ENCODE measurements around the gene PRPF40B.
A peak's percentile ranks its signal among the peaks of the same experiment; 100 is the strongest.
"Not testable (repeated sequence)": the region's sequence is repeated elsewhere in the genome, so short reads cannot be mapped to it uniquely, and the experiment has no call there.

PRPF40B gene

GRCh38 chr12:49609875-49610154, 13.5 kb upstream of the PRPF40B start:
- no peak for DNase-seq (ENCODE audit: low read depth)
- TF ChIP-seq CTCF (conservative IDR thresholded peaks at IDR 0.05; ENCODE audit: control insufficient read depth, insufficient read depth, low read depth, low read length) = peak; percentile 15
- no peak overlapping the region for H3K4me3 ChIP-seq (ENCODE audit: control insufficient read depth, low read depth, low read length)

- DNase-seq (ENCODE audit: low read depth); H3K4me3 ChIP-seq (ENCODE audit: control insufficient read depth, low read depth, low read length): not testable (repeated sequence)
Observed at GRCh38 chr12:49610785-49611184, 12.6 kb upstream of the PRPF40B start.

- TF ChIP-seq CTCF (conservative IDR thresholded peaks at IDR 0.05; ENCODE audit: control insufficient read depth, insufficient read depth, low read depth, low read length) = no peak
- H3K4me3 ChIP-seq (ENCODE audit: control insufficient read depth, low read depth, low read length) = no peak overlapping the region
- no peak for DNase-seq (ENCODE audit: low read depth)
Observed at GRCh38 chr12:49612210-49612609, 11.2 kb upstream of the PRPF40B start.

- no peak overlapping the region for H3K4me3 ChIP-seq (ENCODE audit: control insufficient read depth, low read depth, low read length)
- no peak for TF ChIP-seq CTCF (conservative IDR thresholded peaks at IDR 0.05; ENCODE audit: control insufficient read depth, insufficient read depth, low read depth, low read length)
- peak; percentile 30 for DNase-seq (ENCODE audit: low read depth)
Observed at GRCh38 chr12:49615725-49616124, 7.6 kb upstream of the PRPF40B start.

GRCh38 chr12:49616533-49617219, 6.7 kb upstream of the PRPF40B start:
- no peak overlapping the region for H3K4me3 ChIP-seq (ENCODE audit: control insufficient read depth, low read depth, low read length)
- TF ChIP-seq CTCF (conservative IDR thresholded peaks at IDR 0.05; ENCODE audit: control insufficient read depth, insufficient read depth, low read depth, low read length) = no peak
- DNase-seq (ENCODE audit: low read depth) = no peak

- no peak for TF ChIP-seq CTCF (conservative IDR thresholded peaks at IDR 0.05; ENCODE audit: control insufficient read depth, insufficient read depth, low read depth, low read length)
- no peak overlapping the region for H3K4me3 ChIP-seq (ENCODE audit: control insufficient read depth, low read depth, low read length)
- DNase-seq (ENCODE audit: low read depth) = no peak
Observed at GRCh38 chr12:49618576-49618975, 4.8 kb upstream of the PRPF40B start.

- no peak overlapping the region for H3K4me3 ChIP-seq (ENCODE audit: control insufficient read depth, low read depth, low read length)
- no peak for TF ChIP-seq CTCF (conservative IDR thresholded peaks at IDR 0.05; ENCODE audit: control insufficient read depth, insufficient read depth, low read depth, low read length)
- DNase-seq (ENCODE audit: low read depth) = no peak
Observed at GRCh38 chr12:49619286-49619685, 4.1 kb upstream of the PRPF40B start.
